T-helper 1 cell treated with Interleukin-12 subunit alpha and Interleukin-12 subunit beta and Interleukin-4 antibody, amounts not matched to agents 30 μg/mL and 1 μg/mL, for 36 hours (primary cell): Measurements from ENCODE around the gene ERBB4.

Experiments
- H3K27ac Mint-ChIP-seq: one replicate; pipeline ENCODE4 v1.8.0; 2021; ENCODE audit warnings: mild to moderate bottlenecking, mixed read lengths
- H3K27me3 Mint-ChIP-seq: one replicate; pipeline ENCODE4 v1.8.0; 2021; ENCODE audit warnings: low read depth, mixed read lengths
- H3K36me3 Mint-ChIP-seq: one replicate; pipeline ENCODE4 v1.8.0; 2021; ENCODE audit warnings: low read depth, mixed read lengths
- H3K4me1 Mint-ChIP-seq: one replicate; pipeline ENCODE4 v1.8.0; 2021; ENCODE audit warnings: low read depth, mixed read lengths
- H3K4me3 Mint-ChIP-seq: one replicate; pipeline ENCODE4 v1.8.0; 2021; ENCODE audit warnings: mild to moderate bottlenecking, moderate library complexity, mixed read lengths
- H3K9me3 Mint-ChIP-seq: one replicate; pipeline ENCODE4 v1.8.0; 2021; ENCODE audit warnings: mixed read lengths

The ERBB4 gene

GRCh38 chr2:211829725-211830124 is 708.9 kb downstream of the ERBB4 start:
- H3K4me3 Mint-ChIP-seq, result no peak overlapping the region

GRCh38 chr2:211823886-211824479 is 714.6 kb downstream of the ERBB4 start:
- no peaks in the 10 kb centered on the region for H3K36me3 Mint-ChIP-seq
- no peaks in the 10 kb centered on the region for H3K27me3 Mint-ChIP-seq
- no peaks in the 10 kb centered on the region for H3K4me1 Mint-ChIP-seq

More at GRCh38 chr2:211829725-211830124, 708.9 kb downstream of the ERBB4 start:
- Mint-ChIP-seq H3K27me3 (no peaks in the 10 kb centered on the region), H3K4me1 (no peaks in the 10 kb centered on the region), H3K27ac (no peak overlapping the region), H3K36me3 (no peaks in the 10 kb centered on the region), H3K9me3 (no peaks in the 10 kb centered on the region)

GRCh38 chr2:211822686-211823335 is 715.8 kb downstream of the ERBB4 start:
- Mint-ChIP-seq H3K4me1 (no peaks in the 10 kb centered on the region), H3K4me3 (no peak overlapping the region), H3K9me3 (peaks cover 3% of the 10 kb centered on the region), H3K36me3 (no peaks in the 10 kb centered on the region), H3K27ac (no peak overlapping the region), H3K27me3 (no peaks in the 10 kb centered on the region)

More at GRCh38 chr2:211823886-211824479, 714.6 kb downstream of the ERBB4 start:
- no peak overlapping the region for H3K4me3 Mint-ChIP-seq
- H3K27ac Mint-ChIP-seq, result no peak overlapping the region
- H3K9me3 Mint-ChIP-seq, result peaks cover 3% of the 10 kb centered on the region

GRCh38 chr2:211816754-211817153 is 721.8 kb downstream of the ERBB4 start:
- no peak overlapping the region for H3K27ac Mint-ChIP-seq
- H3K27me3 Mint-ChIP-seq, result no peaks in the 10 kb centered on the region
- peaks cover 3% of the 10 kb centered on the region for H3K9me3 Mint-ChIP-seq
- no peaks in the 10 kb centered on the region for H3K4me1 Mint-ChIP-seq
- H3K36me3 Mint-ChIP-seq, result no peaks in the 10 kb centered on the region
- H3K4me3 Mint-ChIP-seq, result no peak overlapping the region

GRCh38 chr2:211812587-211812986 is 726.0 kb downstream of the ERBB4 start:
- Mint-ChIP-seq H3K27me3 (no peaks in the 10 kb centered on the region), H3K27ac (no peak overlapping the region), H3K4me3 (no peak overlapping the region), H3K9me3 (no peaks in the 10 kb centered on the region), H3K36me3 (no peaks in the 10 kb centered on the region), H3K4me1 (no peaks in the 10 kb centered on the region)

GRCh38 chr2:211802666-211803065 is 735.9 kb downstream of the ERBB4 start:
- H3K27me3 Mint-ChIP-seq, result no peaks in the 10 kb centered on the region
- no peak overlapping the region for H3K27ac Mint-ChIP-seq
- no peaks in the 10 kb centered on the region for H3K9me3 Mint-ChIP-seq
- H3K4me1 Mint-ChIP-seq, result no peaks in the 10 kb centered on the region
- H3K4me3 Mint-ChIP-seq, result no peak overlapping the region
- no peaks in the 10 kb centered on the region for H3K36me3 Mint-ChIP-seq

- Mint-ChIP-seq H3K9me3 (no peaks in the 10 kb centered on the region), H3K4me1 (no peaks in the 10 kb centered on the region), H3K36me3 (no peaks in the 10 kb centered on the region), H3K27me3 (no peaks in the 10 kb centered on the region), H3K27ac (no peak overlapping the region), H3K4me3 (no peak overlapping the region)
These were observed 738.6 kb downstream of the ERBB4 start for GRCh38 chr2:211800001-211800400.

- H3K27ac Mint-ChIP-seq, result no peak overlapping the region
- H3K9me3 Mint-ChIP-seq, result no peaks in the 10 kb centered on the region
- H3K36me3 Mint-ChIP-seq, result no peaks in the 10 kb centered on the region
- no peaks in the 10 kb centered on the region for H3K27me3 Mint-ChIP-seq
- H3K4me1 Mint-ChIP-seq, result no peaks in the 10 kb centered on the region
- no peak overlapping the region for H3K4me3 Mint-ChIP-seq
These were observed 739.7 kb downstream of the ERBB4 start for GRCh38 chr2:211798868-211799267.

- H3K4me1 Mint-ChIP-seq, result no peaks in the 10 kb centered on the region
- no peaks in the 10 kb centered on the region for H3K9me3 Mint-ChIP-seq
- no peak overlapping the region for H3K27ac Mint-ChIP-seq
- no peak overlapping the region for H3K4me3 Mint-ChIP-seq
- H3K27me3 Mint-ChIP-seq, result no peaks in the 10 kb centered on the region
- no peaks in the 10 kb centered on the region for H3K36me3 Mint-ChIP-seq
These were observed 744.9 kb downstream of the ERBB4 start for GRCh38 chr2:211793690-211794089.

GRCh38 chr2:211789982-211790381 is 748.6 kb downstream of the ERBB4 start:
- Mint-ChIP-seq H3K36me3 (no peaks in the 10 kb centered on the region), H3K4me3 (no peak overlapping the region), H3K4me1 (no peaks in the 10 kb centered on the region), H3K27ac (no peak overlapping the region), H3K27me3 (no peaks in the 10 kb centered on the region), H3K9me3 (no peaks in the 10 kb centered on the region)

GRCh38 chr2:211766689-211767088 is 771.9 kb downstream of the ERBB4 start:
- no peaks in the 10 kb centered on the region for H3K9me3 Mint-ChIP-seq
- H3K4me3 Mint-ChIP-seq, result no peak overlapping the region
- no peaks in the 10 kb centered on the region for H3K36me3 Mint-ChIP-seq
- no peaks in the 10 kb centered on the region for H3K27me3 Mint-ChIP-seq
- no peaks in the 10 kb centered on the region for H3K4me1 Mint-ChIP-seq
- H3K27ac Mint-ChIP-seq, result no peak overlapping the region

GRCh38 chr2:211762479-211762878 is 776.1 kb downstream of the ERBB4 start:
- H3K36me3 Mint-ChIP-seq, result no peaks in the 10 kb centered on the region
- H3K27ac Mint-ChIP-seq, result no peak overlapping the region
- H3K4me3 Mint-ChIP-seq, result no peak overlapping the region
- no peaks in the 10 kb centered on the region for H3K4me1 Mint-ChIP-seq
- no peaks in the 10 kb centered on the region for H3K27me3 Mint-ChIP-seq
- H3K9me3 Mint-ChIP-seq, result no peaks in the 10 kb centered on the region

GRCh38 chr2:211760103-211760502 is 778.5 kb downstream of the ERBB4 start:
- no peak overlapping the region for H3K27ac Mint-ChIP-seq
- no peaks in the 10 kb centered on the region for H3K36me3 Mint-ChIP-seq
- H3K4me3 Mint-ChIP-seq, result no peak overlapping the region
- no peaks in the 10 kb centered on the region for H3K4me1 Mint-ChIP-seq
- H3K27me3 Mint-ChIP-seq, result no peaks in the 10 kb centered on the region
- H3K9me3 Mint-ChIP-seq, result no peaks in the 10 kb centered on the region

GRCh38 chr2:211756266-211756665 is 782.3 kb downstream of the ERBB4 start:
- no peaks in the 10 kb centered on the region for H3K27me3 Mint-ChIP-seq
- H3K4me3 Mint-ChIP-seq, result no peak overlapping the region
- no peaks in the 10 kb centered on the region for H3K9me3 Mint-ChIP-seq
- no peak overlapping the region for H3K27ac Mint-ChIP-seq
- no peaks in the 10 kb centered on the region for H3K36me3 Mint-ChIP-seq
- no peaks in the 10 kb centered on the region for H3K4me1 Mint-ChIP-seq

GRCh38 chr2:211755187-211755586 is 783.4 kb downstream of the ERBB4 start:
- Mint-ChIP-seq H3K4me1 (no peaks in the 10 kb centered on the region), H3K36me3 (no peaks in the 10 kb centered on the region), H3K4me3 (no peak overlapping the region), H3K27ac (no peak overlapping the region), H3K27me3 (no peaks in the 10 kb centered on the region), H3K9me3 (no peaks in the 10 kb centered on the region)
